Astrocyte of the spinal cord (primary cell): Measurements from ENCODE around the gene PRKCA.
A peak's percentile ranks its signal among the peaks of the same experiment; 100 is the strongest.

Source experiments
- DNase-seq: peaks from one replicate; pipeline ENCODE4 v3.0.0; 2011; ENCODE audit warnings: low read depth, low spot score
- H3K4me3 ChIP-seq: 2 replicates; pipeline ENCODE4 v1.5.1; 2011; ENCODE audit warnings: low read depth, mild to moderate bottlenecking, low read length, moderate library complexity
- in situ Hi-C: cut with HindIII; loops from 2 replicates; pipeline ENCODE4 v1.10.0; 2017; ENCODE audit warnings: low sequenced_read_pairs
- TF ChIP-seq, protein P1 (sequence below): IDR thresholded peaks from 2 replicates; pipeline ENCODE4 v1.5.1; 2012; ENCODE audit warnings: low read depth, mild to moderate bottlenecking, low read length, inconsistent platforms

The PRKCA gene

GRCh38 chr17:66655461-66655860, 353.0 kb downstream of the PRKCA start:
- H3K4me3 ChIP-seq: no peak overlapping the region
- in situ Hi-C loops: no loop called here
- DNase-seq: no peak
- TF ChIP-seq, protein P1, sequence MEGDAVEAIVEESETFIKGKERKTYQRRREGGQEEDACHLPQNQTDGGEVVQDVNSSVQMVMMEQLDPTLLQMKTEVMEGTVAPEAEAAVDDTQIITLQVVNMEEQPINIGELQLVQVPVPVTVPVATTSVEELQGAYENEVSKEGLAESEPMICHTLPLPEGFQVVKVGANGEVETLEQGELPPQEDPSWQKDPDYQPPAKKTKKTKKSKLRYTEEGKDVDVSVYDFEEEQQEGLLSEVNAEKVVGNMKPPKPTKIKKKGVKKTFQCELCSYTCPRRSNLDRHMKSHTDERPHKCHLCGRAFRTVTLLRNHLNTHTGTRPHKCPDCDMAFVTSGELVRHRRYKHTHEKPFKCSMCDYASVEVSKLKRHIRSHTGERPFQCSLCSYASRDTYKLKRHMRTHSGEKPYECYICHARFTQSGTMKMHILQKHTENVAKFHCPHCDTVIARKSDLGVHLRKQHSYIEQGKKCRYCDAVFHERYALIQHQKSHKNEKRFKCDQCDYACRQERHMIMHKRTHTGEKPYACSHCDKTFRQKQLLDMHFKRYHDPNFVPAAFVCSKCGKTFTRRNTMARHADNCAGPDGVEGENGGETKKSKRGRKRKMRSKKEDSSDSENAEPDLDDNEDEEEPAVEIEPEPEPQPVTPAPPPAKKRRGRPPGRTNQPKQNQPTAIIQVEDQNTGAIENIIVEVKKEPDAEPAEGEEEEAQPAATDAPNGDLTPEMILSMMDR: no peak

DNA sequence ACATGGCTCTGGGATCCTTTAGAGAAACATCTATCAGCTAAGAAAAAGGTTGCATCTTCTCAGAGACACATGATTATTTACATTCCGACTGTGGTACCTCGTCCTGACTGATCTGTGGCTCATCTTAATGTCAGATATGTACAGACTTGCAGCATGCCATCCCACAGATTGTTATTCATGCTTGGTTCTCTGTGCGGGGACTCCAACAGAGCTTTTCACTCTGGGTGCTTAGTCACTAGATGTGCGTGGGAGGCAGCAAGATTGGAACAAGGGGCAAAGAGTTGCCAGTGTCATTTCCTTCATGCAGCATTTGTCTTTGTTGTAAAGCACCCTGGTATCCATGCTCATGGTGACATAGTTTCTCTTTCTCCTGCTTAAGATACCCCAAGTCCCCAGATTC, 353.4 kb downstream of the PRKCA start:
- peak; percentile 62 for DNase-seq
- H3K4me3 ChIP-seq: no peak overlapping the region
- in situ Hi-C loops: no loop called here
- TF ChIP-seq, protein P1: no peak

- DNase-seq: peak; percentile 52
- in situ Hi-C loops: no loop called here
- H3K4me3 ChIP-seq: no peak overlapping the region
- TF ChIP-seq, protein P1: no peak
These were observed 359.2 kb downstream of the PRKCA start for GRCh38 chr17:66661411-66662256.

DNA sequence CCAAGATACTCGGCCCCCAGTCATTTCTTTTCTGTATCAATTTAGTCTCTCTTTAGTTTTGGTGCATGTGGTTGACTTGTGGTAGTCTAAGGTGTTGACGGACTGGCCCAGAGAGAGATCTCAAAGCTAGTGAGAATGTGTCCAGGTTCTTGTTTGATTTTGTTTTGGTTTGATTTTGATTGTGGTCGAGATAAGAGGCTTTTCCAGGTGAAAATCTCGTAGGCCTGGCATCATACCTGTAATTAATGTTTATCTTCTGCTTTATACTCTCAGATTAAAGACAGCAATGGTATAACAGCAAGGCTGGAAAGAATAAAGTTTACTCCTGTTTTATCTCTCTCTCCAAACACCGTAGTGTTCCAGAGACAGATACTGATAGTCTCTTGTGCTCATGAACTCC, 360.1 kb downstream of the PRKCA start:
- TF ChIP-seq, protein P1: no peak
- no peak for DNase-seq
- in situ Hi-C loops: no loop called here
- no peak overlapping the region for H3K4me3 ChIP-seq

DNA sequence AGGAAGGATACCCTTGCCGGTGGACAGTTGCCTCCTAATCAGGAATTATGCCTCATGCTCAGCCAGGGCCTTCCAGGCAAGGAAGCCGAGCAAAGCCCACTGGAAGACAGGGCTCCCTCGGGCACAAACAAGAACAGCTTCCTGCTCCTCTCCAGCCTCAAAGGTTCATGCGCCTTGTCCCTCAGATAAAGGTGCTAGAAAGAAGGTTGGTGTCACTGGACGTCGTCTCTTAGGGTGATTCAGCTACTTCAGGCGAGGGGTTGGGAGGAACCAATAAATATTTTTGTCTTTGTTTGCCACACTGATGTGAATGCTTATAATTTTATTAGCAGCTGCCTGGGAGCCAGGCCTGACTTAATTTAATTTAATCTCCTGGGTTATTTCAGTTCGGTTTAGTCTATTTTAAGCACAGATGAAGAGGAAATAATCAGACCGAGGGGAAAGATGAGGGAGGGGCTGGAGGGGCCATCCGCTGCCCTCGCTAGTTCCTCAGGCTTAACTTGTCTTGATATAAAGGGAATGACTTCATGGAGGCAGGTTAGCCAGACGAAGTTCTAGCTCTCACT, 360.7 kb downstream of the PRKCA start:
- H3K4me3 ChIP-seq: no peak overlapping the region
- in situ Hi-C loops: no loop called here
- DNase-seq: no peak
- TF ChIP-seq, protein P1: no peak

DNA sequence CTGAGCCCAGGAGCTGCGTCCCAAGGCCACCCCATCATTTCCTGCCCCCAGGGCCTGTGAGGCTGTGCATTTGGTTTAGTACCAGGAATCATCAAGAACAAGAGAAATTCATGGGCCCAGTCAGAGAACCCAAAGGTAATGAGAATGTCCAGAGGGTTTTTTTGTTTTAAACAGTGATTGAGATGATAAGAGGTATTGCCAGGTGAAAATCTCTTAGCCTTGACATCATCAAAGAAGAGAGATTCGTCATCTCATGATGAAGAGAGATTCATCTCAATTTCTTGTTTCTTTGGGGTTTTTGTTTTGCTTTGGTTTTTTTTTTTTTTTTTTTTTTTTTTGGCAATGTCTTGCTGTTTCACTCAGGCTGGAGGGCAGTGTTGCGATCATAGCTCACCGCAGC, 361.9 kb downstream of the PRKCA start:
- no peak for DNase-seq
- TF ChIP-seq, protein P1: no peak
- no peak overlapping the region for H3K4me3 ChIP-seq
- in situ Hi-C loops: no loop called here
